Erythroblast (primary cell): Measurements from ENCODE around the gene NINJ2.

Experiments
- GATA1 ChIP-seq: IDR thresholded peaks from 2 replicates; pipeline ENCODE4 v1.6.1; 2011; ENCODE audit warnings: low read depth, mild to moderate bottlenecking, control low read depth, low read length, moderate library complexity
- POLR2A ChIP-seq: IDR thresholded peaks from 2 replicates; pipeline ENCODE4 v1.6.1; 2011; ENCODE audit warnings: mild to moderate bottlenecking, low read length

DNA sequence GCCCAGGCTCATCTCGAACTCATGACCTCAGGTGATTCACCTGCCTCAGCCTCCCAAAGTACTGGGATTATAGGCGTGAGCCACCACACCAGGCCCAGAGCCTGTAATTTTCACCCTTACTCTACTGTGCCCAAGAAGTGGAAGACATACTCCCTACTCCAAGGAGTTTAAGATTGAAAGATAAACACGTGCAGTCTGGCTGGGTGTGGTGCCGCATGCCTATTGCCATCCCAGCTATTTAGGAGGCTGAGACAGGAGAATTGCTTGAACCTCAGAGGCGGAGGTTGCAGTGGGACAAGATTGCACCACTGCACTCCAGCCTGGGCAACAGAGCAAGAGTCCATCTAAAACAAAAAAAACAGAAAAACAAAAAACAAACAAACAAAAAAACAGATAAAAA, 90.0 kb downstream of the NINJ2 start:
- no peak for TF ChIP-seq POLR2A
- TF ChIP-seq GATA1 = no peak
